ENCODE data around the gene USP5.

DNA sequence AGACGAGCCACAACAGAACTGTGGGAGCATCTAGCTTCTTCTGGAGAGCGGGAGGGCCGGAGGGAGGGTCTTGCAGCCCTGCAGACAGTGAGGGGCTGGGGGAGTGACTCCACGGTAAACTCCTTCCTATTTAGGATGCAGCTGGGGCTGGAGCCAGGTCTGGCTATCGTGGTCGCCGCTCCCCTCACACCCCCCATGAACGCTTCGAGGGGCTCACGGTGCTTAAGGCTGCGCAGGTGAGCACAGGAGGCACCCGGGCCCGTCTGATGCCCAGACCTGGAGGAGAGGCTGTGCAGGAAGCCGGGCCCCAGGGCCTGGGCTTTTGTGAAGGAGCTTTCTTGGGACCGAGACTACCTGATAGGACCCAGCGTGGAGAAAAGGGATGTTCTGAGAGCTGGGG, 15.1 kb upstream of the USP5 start:
- TF ChIP-seq HDAC2 (IDR thresholded peaks at IDR 0.05), result no peak
- TF ChIP-seq, protein P1, sequence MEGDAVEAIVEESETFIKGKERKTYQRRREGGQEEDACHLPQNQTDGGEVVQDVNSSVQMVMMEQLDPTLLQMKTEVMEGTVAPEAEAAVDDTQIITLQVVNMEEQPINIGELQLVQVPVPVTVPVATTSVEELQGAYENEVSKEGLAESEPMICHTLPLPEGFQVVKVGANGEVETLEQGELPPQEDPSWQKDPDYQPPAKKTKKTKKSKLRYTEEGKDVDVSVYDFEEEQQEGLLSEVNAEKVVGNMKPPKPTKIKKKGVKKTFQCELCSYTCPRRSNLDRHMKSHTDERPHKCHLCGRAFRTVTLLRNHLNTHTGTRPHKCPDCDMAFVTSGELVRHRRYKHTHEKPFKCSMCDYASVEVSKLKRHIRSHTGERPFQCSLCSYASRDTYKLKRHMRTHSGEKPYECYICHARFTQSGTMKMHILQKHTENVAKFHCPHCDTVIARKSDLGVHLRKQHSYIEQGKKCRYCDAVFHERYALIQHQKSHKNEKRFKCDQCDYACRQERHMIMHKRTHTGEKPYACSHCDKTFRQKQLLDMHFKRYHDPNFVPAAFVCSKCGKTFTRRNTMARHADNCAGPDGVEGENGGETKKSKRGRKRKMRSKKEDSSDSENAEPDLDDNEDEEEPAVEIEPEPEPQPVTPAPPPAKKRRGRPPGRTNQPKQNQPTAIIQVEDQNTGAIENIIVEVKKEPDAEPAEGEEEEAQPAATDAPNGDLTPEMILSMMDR (IDR thresholded peaks at IDR 0.05), result no peak
- no peak for TF ChIP-seq POLR2A (IDR thresholded peaks at IDR 0.05; ENCODE audit: low read length)
- TF ChIP-seq, protein P2, sequence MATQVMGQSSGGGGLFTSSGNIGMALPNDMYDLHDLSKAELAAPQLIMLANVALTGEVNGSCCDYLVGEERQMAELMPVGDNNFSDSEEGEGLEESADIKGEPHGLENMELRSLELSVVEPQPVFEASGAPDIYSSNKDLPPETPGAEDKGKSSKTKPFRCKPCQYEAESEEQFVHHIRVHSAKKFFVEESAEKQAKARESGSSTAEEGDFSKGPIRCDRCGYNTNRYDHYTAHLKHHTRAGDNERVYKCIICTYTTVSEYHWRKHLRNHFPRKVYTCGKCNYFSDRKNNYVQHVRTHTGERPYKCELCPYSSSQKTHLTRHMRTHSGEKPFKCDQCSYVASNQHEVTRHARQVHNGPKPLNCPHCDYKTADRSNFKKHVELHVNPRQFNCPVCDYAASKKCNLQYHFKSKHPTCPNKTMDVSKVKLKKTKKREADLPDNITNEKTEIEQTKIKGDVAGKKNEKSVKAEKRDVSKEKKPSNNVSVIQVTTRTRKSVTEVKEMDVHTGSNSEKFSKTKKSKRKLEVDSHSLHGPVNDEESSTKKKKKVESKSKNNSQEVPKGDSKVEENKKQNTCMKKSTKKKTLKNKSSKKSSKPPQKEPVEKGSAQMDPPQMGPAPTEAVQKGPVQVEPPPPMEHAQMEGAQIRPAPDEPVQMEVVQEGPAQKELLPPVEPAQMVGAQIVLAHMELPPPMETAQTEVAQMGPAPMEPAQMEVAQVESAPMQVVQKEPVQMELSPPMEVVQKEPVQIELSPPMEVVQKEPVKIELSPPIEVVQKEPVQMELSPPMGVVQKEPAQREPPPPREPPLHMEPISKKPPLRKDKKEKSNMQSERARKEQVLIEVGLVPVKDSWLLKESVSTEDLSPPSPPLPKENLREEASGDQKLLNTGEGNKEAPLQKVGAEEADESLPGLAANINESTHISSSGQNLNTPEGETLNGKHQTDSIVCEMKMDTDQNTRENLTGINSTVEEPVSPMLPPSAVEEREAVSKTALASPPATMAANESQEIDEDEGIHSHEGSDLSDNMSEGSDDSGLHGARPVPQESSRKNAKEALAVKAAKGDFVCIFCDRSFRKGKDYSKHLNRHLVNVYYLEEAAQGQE (IDR thresholded peaks at IDR 0.05), result no peak
- TF ChIP-seq NPAS2 (CRISPR knock-in tag; IDR thresholded peaks at IDR 0.05; ENCODE audit: borderline replicate concordance), result no peak
- TF ChIP-seq, protein P3, sequence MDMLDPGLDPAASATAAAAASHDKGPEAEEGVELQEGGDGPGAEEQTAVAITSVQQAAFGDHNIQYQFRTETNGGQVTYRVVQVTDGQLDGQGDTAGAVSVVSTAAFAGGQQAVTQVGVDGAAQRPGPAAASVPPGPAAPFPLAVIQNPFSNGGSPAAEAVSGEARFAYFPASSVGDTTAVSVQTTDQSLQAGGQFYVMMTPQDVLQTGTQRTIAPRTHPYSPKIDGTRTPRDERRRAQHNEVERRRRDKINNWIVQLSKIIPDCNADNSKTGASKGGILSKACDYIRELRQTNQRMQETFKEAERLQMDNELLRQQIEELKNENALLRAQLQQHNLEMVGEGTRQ (IDR thresholded peaks at IDR 0.05), result no peak
- no peak for TF ChIP-seq CEBPB (IDR thresholded peaks at IDR 0.05)
- TF ChIP-seq, protein P4, sequence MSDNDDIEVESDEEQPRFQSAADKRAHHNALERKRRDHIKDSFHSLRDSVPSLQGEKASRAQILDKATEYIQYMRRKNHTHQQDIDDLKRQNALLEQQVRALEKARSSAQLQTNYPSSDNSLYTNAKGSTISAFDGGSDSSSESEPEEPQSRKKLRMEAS (IDR thresholded peaks at IDR 0.05), result no peak
- no peak for TF ChIP-seq KDM5A (IDR thresholded peaks at IDR 0.05)

Data from A549 (cell line).